8988T (cell line): ENCODE measurements around the gene KCNK5.

Source experiments
- DNase-seq: peaks from one replicate; pipeline ENCODE4 v3.0.0; 2011

Gene KCNK5

DNA sequence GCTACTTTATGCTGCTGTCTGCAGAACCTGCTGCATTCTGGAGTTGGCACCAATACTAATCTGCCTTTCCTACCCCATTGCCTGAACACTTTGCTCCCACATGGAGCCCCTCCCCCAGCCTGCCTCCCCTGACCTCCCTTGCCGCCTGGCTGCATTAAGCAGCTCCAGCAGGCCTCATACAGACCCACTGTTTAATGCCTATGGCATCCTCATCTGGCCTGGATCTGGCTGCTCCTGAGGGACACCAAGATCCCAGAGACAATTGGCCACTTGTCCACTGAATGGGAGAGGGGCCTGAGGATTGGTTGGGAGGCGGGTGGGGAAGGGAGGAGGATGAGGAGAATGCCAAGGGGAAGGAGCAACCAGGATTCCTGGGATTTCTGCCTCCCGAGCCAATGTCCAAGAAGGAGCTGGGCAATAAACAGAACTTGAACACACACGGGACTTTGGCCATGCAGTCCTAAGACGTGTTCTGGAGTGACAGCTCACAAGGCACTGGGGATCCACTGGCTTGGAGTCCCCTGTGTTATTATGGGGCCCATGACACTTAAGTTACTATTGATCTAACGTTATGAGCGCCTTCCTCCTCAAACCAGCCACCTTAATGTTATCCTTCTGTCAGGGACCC lies 10.4 kb upstream of the KCNK5 start:
- DNase-seq = no peak

DNA sequence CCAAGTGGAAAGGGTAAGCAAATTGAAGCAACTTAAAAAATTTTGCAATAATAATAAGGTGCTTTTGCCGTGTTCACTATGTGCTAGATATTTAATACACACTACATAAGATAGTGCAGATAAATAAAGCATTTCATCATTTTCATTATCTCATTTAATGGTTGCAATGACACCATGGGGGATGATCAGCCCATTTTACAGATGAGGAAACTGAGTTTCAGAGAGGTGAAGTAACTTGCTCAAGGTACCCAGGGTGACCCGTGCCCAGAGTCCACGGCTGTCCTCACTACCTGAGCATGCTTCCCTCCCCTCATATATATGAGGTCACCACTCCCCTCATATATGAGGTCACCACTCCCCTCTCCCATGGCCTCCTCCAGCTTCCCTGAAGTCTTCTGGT lies 7.5 kb upstream of the KCNK5 start:
- no peak for DNase-seq

DNA sequence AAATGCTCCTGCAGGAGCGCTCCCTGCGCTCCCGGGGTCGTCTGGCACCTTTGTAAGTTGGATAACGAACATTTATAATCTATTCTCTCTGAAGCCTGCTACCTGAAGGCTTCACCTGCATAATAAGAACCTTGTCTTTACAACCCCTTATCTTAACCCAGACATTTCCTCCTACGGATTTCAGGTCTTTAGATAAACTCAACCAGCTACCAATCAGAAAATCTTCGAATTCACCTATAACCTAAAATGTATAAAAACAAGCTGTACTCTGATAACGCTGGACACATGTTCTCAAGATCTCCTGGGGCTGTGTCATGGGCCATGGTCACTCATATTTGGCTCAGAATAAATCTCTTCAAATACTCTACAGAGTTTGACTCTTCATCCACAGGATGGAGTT lies 4.1 kb upstream of the KCNK5 start:
- DNase-seq = no peak

DNA sequence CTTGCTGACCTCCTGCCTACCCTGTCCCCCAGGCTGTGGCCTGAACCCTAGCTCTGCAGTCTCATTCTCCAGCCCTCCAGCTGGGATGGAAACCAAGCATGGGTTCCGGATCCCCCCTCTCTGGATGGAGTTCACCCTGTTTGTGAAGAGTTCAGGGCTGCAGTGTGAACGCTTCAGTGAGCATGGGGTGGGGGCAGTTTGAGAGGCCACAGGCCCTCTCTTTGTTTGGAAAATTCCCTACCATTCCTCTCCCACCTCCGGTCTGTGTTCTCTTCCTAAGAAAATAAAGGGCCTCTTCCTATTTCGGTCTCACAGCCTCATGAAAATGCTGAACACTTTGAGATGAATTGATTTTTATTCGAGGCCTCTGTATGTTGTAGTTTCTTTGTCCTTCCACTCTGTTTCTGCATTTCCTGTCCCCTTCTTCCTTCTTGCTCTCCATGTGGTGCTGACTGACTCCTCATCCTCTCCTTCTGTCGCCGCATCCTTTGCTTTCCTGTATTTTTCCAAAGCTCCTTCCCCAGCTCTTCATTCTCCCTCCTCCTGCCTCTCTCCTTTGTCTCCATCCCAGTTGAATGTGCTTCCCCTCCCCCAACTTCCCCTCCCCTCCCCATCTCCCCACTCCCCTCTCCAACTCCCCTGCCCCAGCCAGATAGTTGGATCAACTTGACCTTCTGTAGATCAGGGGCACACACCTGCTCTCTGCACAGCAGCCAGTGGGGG lies 2.4 kb upstream of the KCNK5 start:
- no peak for DNase-seq

DNA sequence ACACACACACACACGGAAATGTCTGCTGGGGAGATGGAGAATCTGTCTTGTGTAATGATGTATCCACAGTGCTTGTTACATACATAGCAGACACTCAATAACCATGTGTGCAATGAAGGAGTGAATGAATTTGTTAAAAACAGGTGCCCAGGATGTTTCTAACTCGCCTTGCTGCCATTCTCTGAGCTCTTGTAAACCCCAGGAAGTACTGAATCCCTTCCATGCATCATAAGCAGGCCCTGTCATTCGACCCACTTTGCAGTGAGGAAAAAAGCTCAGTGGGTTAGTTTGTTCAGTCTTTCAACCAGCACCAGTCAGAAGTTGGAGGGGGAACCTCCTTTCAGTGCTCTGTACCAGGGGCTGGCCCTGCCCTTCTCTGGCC lies 1.4 kb upstream of the KCNK5 start:
- DNase-seq = no peak

DNA sequence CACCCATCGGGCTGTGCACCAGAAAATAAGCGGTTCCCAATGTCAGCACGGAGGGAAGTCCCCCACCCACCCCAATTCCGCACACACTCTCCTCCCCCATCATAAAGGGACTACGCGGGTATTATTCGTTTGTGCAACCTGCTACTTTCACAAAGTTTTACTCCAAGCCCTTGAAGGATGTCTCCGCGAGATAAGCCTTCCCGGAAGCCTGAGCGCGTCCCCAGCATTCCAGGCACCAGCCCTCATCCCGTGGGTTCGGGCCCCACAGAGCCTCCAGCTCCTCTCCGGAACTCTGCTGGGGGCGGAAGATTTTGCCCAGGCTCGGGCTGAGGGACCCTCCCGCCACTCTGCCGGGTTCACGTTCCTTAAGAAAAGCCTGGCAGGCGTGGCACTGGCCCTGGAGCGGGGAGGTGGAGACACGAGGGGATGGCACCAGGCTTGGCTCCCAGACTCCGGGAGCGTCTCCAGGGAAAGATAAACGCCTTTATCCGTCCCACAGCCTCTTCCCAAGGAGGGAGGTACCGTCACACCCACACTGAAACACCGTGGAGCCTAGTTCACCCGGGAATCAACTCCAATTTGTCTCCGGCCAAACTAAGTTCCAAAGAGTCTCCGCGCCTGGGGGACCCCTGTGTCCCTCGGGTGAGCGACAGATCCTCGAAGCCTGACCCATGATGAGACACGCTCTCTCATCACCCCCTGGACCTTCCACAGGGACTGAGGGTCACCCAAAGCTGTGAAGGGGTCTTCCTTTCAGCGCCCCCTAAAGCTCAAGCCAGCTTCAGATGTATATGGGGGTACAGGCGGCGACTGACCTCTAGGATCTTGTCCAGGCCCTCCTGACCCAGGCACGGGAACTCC lies 934 bp downstream of the KCNK5 start:
- DNase-seq = peak; percentile 28

- DNase-seq = no peak
Measured at GRCh38 chr6:39227476-39227875, 1.8 kb downstream of the KCNK5 start.

- DNase-seq = no peak
Measured at GRCh38 chr6:39226639-39227329, 2.5 kb downstream of the KCNK5 start.

- no peak for DNase-seq
Measured at GRCh38 chr6:39225946-39226437, 3.3 kb downstream of the KCNK5 start.

DNA sequence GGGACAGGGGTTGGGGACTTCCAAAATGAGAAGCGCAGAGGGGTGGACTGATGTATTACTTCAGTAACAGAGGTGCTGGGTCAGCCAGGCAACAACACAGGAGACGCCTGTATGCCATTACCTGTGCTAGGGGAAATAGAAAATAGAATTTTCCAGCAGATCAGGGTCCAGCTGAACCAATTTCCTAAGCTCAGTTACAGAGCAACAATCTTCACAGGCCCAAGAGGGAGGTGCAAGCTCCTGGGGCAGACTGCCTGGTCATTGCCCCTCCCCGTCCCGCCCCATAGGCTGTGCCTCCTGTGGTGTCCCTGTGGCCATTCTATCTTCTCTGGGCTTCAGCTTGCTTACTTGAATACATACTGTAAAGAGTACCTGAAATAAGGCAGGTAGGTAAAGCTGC lies 3.7 kb downstream of the KCNK5 start:
- DNase-seq = no peak

DNA sequence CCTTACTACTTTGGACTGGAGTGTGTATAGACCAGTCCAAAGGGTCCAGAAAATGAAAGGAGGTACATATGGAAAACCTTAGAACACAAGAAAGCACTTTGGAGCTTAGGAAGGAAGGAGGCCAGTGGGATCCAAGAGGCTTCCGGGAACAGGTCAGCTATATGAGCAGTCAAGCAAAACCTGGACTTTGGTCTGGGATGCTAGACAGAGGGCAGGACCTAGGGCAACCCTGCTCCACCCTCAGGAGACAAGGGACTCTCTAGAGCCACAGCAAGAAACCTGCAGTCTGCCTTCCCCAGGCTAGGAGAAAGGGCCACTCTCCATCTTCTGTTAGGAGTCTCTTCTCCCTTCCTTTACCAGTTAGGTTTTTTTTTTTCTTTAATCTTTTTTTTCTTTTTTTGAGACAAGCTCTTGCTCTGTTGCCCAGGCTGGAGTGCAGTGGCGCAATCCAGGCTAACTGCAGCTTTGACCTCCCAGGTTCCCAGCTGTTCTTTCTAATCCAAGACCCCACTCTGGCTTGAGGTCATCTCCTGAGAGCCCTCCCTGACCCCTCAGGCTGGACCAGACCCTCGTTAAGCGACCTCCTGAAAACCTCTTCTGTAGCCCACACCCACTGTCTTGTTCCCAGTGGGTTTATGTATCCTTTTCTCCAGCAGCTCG lies 4.6 kb downstream of the KCNK5 start:
- no peak for DNase-seq

DNA sequence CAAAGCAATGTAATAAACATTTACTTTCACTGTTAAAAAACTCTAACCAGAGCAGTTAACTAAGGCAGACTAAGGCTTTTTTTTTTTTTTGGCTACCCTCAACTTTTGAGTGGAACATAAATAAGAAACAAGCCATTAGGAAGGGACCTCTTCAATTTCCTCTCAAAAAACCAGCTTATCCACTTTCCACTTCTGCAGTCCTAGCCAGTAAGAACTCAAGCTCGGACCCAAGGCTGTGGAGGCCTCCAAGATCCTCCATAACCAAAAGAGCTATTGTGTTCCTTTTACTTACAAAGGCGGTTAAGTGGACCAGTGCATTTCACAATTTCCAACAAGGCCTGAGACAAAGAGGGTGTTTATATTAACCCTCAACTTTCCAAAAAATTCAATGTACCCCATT lies 5.3 kb downstream of the KCNK5 start:
- no peak for DNase-seq

DNA sequence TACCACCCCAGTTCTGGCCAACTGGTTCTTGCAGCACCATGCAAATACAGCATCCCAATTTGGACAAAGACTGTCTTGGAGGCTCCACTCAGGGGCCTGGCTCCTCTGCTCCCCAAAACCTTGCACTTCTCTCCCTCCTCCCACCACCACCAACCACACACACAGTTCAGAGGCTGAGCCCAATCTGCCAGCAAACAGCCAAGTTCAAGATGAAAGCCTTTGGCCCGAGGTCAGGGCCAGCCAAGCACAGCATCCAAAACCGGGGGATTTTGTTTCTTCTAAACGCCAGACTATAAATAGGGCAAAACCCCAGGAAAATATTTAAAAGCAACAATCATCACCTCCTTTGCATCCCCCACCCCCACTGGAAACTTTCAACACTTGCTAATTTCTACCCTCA lies 5.7 kb downstream of the KCNK5 start:
- DNase-seq = no peak

- no peak for DNase-seq
Measured at GRCh38 chr6:39223061-39223460, 6.2 kb downstream of the KCNK5 start.

DNA sequence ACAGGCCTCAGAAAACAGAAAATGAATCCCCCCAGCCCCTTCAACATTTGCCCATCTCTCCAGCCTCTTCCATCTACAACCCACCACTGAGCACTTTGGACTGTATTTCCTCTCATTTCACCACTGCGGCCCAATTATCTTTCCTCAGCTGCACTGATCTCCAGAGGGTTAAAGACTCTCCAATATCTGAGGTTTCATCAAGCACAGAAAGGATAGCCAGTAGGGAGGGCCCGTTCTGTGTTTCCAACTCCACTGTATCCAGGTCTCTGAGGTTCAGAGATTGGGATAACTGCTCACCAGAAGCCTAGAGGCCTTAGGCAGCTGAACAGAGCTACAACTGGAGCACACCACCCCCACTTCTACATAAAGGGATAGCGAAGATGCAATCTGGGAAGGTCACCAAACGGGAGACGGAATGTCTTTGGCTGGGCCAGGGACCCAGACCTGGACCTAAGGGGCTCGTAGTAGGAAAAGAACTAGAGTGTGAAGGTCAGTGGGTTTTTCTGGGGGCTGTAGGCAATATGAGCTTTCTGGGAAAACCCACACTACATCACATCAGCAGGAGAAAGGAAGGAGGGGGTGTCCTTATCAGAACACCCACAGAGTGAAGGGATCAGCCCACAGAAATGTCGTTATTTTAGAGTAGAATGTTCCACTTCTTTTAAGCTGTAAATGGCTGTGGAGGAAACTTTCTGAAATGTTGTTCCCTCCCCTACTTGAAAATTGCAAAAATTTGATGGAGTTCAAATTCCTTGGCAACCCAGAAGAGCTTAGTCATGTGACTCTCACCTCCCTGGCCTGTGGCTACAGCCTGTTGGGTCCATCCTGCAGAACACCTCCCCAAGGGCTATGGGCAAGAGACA lies 7.3 kb downstream of the KCNK5 start:
- DNase-seq = no peak

DNA sequence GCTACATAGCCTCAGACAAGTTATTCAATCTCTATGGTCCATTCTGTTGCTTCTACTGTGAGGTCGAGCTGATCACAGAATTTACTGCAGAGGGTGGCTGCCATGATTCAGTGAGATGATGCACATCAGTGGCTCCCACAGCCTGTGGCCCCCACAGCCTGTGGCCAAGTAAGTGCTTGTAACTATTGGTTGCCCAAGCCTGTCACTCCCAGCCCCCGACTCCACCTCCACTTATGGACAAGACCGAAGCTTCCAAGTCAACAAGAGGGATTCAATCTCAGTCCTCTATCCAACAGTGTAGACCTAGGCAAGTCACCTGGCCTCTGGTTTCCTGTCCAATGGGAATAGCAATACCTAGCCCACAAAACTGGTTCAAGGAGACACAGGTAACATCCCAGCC lies 8.2 kb downstream of the KCNK5 start:
- no peak for DNase-seq

GRCh38 chr6:39218868-39219567 lies 10.3 kb downstream of the KCNK5 start:
- no peak for DNase-seq

- no peak for DNase-seq
Measured at GRCh38 chr6:39217177-39217864, 12.0 kb downstream of the KCNK5 start.

DNA sequence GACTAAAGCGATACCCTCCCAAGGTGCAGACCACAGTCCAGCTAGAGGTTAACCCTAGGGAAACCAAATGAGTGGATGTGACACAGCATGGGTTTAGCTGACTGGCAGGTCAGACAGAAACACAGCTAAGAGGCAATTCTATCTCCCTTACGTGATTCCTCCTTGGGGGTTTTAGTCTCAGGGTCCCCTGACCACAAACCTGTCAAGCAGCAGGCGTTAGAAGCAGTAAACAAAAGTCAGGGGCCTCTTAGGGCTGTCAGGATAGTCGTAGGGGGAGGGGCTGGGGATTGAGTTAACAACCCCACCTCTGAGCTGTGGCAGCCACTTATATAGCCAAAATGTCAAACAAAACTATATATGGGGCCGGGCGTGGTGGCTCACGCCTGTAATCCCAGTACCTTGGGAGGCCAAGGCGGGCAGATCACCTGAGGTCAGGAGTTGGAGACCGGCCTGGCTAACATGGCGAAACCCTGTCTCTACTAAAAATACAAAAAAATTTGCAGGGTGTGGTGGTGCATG lies 13.6 kb downstream of the KCNK5 start:
- no peak for DNase-seq
